HG03565 (cell line): ENCODE data around the gene HSD3B1.
"Not testable (repeated sequence)": the region's sequence is repeated elsewhere in the genome, so short reads cannot be mapped to it uniquely, and the experiment has no call there.

Source experiments
- ATAC-seq: cut with Tn5 transposase; IDR thresholded peaks from one replicate; pipeline ENCODE4 v1.9.1; 2021; ENCODE audit warnings: mild to moderate bottlenecking, moderate library complexity; ENCODE audit not compliant: unreplicated experiment

The HSD3B1 gene

DNA sequence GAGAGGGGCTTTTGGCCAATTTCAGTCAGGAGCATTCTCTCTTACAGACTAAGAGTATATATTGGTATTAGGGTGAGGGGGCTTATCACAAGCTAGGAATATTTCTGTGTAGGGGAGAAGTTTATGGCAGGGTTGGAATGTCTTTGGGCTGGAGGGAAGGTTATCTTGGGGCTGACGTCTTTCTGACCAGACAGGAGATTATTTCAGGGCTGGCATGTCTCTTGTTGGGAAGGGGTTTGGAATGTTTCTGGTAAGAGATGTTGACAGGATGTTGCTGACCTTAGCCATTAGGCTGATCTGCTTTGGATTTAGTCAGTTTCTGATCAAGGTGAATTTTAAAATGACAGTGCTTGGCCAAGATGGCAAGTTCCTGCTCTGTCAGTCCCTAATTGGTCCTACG is 17.8 kb upstream of the HSD3B1 start:
- ATAC-seq = no peak

DNA sequence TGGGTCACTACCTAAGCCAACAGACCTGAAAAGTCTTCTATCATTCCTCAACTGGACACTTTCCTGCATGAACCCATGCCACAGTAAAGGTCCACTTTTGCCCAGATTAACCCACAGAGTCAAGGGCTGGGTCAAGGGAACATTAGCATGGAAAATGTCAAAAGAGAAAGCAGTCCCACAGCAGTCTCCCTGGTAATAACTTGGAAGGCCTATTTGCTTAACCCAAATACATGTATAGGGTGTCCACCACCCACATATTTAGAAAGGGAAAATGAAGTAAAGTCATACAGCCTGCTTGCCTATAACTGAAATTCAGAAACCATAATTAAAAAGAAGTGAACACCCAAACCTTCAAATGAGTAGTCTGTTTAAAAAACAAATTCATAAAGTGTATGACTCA is 16.1 kb upstream of the HSD3B1 start:
- no peak for ATAC-seq

DNA sequence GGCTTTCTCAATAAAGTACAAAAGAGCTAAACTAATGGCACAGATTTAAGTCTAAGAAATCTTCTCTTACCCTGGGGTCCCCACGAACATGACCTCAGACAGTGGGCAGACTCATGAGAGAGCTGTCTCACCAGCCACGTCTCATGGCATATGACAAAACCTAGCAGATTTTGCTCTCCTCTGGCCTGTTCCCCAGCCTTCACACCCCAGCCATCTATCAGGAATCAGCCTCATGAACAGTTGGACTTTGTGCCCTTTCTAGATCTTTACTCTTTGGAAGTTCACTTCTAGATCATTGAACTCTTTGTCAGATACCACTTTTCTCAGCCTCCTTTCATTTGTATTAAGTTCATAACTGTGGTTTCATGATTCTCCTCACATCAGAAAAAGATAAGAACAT is 14.2 kb upstream of the HSD3B1 start:
- no peak for ATAC-seq

GRCh38 chr1:119504831-119505230 is 2.2 kb upstream of the HSD3B1 start:
- no peak for ATAC-seq

- no peak for ATAC-seq
Observed at GRCh38 chr1:119510046-119510445, 3.0 kb downstream of the HSD3B1 start.

GRCh38 chr1:119515221-119515620 is 8.2 kb downstream of the HSD3B1 start:
- ATAC-seq = no peak

- no peak for ATAC-seq
Observed at GRCh38 chr1:119516247-119516646, 9.2 kb downstream of the HSD3B1 start.

DNA sequence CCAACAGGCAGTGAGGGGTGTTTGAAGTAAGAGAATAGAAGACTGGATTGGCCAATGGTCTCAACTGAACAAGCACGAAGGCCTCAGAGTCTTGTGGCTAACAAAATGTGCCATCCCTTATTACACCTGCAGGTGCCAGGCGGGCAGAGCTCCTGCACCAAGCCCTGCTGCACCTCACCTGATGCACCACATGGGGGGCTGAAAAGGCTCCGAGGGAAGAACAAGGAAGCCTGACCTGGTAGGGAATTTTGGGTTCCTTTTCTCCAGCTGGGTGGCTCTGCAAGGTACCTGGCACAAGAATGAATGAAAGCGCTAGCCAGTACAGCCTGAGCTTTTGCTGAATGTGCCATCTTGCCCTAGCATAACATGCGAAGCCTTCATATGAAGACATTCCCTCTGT is 9.7 kb downstream of the HSD3B1 start:
- ATAC-seq = no peak

GRCh38 chr1:119517667-119518066 is 10.7 kb downstream of the HSD3B1 start:
- ATAC-seq = not testable (repeated sequence)

DNA sequence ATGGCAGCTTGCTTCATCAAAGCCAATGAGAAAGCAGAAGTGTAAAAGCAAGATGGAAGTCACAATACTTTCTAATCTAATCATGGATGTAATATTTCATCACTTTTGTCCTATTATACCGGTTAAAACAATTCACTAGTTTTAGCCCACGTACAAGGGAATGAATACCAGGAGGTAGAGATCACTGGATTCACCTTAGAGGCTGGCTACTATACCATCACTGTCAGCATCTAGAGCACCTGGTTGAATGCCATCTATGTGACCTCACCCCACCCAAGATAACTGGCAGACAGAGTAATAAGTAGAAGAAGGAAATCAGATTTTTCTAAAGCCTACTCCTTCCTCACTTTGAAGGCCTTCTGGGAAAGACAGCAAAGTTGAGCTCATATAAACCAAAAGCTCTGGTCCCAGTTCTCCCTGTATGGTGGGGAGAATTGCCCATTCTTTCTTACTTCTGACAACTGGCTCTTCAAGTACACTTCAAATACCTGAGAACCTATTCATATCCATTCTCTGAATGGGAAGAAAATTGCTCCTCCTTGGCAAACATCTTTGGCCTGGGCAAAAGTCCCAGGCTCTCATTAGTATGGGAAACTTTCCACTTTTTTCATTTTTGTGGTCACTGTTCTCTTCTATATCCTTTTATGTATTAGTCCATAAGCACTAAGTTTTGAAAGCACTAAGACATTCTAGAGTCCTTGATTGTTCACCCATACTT is 24.8 kb downstream of the HSD3B1 start:
- no peak for ATAC-seq

DNA sequence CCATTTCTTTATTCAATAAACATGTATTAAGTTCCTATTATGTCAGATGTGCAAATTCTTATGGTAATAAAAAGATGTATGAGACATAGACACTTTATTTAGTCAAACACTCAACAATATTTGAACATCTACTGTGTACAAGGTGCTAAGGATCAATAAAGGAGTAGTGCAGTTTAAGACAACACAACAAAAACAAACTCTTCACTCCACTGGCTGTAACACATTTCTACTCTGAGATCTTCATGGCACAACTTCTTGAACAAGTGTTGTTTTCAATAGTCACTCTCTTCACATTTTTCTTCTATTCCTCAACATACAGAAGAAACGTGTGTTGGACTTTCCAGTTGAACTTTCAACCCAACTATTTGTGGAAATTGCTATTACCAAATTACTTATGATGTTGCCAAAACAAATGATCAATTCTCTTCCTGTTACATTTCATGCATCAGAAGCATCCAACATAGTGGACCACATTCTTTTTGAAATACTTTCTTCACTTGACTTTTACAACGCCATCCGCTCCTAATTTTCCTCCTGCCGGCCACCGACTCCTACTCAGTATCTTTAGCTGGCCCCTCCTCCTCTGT is 25.4 kb downstream of the HSD3B1 start:
- no peak for ATAC-seq

GRCh38 chr1:119535381-119535780 is 28.4 kb downstream of the HSD3B1 start:
- no peak for ATAC-seq

DNA sequence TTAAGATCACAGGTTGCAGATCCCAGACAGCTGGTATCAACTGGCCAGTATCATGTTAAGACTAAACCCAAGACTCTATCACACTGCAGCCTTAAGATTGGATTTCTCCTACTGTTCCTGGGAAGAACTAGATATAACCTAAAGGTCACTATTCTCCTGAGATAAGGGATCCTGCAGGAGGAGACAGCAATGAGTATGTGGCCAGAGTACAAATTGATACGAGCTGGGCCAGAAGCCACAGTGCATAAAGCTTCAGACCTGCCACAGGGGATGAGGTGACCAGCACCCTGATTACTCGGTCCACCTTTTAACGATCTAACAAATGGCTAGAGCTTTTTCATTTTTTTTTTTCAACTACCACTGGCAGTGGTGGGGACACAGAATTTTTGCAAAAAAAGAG is 31.0 kb downstream of the HSD3B1 start:
- ATAC-seq = no peak

GRCh38 chr1:119539636-119540035 is 32.6 kb downstream of the HSD3B1 start:
- ATAC-seq = no peak

DNA sequence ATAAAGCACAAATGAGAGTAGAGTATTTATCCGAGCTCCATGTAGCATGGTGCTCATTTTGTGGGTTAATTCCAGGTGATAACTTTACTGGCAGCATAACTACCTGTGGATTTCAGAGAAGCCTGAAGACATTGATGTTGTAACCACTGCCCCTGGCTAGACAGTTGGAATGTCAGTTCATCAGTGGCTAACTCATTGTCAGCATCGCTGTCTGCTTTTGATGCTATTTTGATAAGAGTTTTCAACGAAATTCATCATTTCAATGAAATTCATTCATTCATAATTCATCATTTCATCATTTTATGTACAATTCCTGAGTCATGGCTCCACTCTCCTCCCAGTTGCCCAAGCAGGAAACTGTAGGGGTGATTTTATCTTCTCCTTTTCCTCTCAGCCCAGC is 34.4 kb downstream of the HSD3B1 start:
- no peak for ATAC-seq

DNA sequence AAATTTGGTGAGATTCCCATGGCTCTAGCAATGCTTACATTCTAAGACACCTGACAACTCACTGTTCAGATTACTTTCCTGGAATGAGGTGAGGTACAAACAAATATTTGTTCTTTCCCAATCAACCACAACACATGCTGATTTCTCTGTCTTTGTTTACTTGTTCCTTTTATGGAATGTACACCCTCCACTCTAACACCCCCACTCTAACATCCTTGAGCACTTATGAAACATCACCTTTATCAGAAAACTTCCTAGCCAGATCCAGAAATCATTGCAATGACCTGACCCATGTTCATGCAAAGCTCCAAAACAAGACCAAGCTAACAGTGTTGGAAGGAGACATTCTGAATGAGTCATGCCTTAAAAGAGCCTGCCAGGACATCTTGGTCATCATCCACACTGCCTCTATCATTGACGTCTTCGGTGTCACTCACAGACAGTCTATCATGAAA is 35.5 kb downstream of the HSD3B1 start:
- no peak for ATAC-seq

DNA sequence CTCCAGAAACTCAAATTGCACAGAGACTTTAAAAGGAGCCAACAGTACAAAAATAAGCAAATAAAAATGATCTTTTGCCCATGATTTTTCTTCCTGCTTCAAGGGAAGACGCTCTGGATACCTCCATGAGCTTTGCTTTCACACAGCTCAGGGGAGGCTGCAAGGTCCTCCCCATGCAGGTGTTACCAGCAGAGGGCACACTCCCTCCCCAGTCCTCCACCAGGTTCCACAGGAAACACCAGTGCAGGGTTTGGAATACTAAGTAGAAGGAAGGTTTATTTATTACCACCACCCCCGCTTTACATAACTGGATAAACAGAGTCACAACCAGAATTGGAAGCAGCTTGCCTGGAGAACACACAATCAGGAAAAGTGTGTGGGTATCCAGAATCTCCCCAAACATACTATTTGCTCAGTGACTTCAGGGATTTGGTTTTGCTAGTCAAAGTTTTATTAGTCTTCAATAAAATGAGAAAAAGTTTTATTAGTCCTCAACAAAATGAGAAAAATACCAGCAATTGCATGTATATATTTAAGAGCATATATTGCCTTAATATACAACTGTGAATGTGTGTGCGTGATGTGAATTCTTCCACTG is 37.3 kb downstream of the HSD3B1 start:
- ATAC-seq = no peak

- no peak for ATAC-seq
Observed at GRCh38 chr1:119546641-119547040, 39.6 kb downstream of the HSD3B1 start.

DNA sequence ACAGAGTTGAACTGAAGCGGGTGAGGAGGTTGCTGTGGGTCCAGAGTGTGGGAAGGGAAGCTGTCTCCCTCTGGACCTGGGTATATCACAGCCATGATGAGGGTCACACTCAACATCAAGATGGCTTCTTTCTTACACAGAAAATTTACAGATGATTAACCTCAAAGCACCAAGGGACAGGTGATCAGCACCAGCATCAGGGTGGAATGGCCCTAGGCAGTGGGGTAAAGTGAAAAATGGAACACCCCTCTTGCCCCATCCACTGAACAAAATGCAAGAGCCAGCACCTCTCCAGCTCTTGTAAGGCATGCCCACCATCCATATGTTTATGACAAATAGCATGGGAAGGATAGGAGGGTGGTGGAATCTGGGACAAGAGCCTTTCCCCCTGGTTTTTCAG is 40.3 kb downstream of the HSD3B1 start:
- ATAC-seq = no peak

- no peak for ATAC-seq
Observed at GRCh38 chr1:119547805-119548204, 40.8 kb downstream of the HSD3B1 start.

GRCh38 chr1:119549719-119550132 is 42.7 kb downstream of the HSD3B1 start:
- peak; percentile 71 for ATAC-seq

DNA sequence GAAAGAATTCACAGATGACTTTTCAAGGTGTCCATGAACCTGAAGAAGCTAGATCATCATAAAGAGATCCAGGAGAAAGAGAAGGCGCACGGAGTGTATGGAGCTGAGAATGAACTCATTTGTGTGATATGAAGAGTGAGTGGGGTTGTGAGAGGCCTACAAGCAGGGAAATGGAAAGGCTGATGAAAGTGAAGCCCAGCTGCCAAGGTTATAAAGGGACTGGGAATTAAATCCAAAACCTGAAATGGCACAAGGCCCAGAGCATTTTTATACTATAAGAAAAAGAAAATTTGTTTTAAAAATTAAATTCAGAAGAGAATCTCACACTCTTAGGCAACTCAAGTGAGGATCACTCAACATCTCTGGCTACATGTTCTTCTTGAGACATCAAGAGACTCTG is 43.4 kb downstream of the HSD3B1 start:
- no peak for ATAC-seq
